H1 (cell line): ENCODE results near the gene ELP4. TPM values are rescaled to one million over a fixed set of nuclear protein-coding genes. Genes with fewer than 3 reads are reported as not detected.

Experiments
- CTCF ChIA-PET: fragments of 300-600 bp; sonication (Branson Sonifier 250); formaldehyde crosslinking; loops from one replicate; lab custom pipeline; 2021; ENCODE audit not compliant: partially characterized antibody; lab: Charles Lee
- POLR2A ChIA-PET: fragments of 300-600 bp; sonication (Branson Sonifier 250); formaldehyde crosslinking; loops from one replicate; lab custom pipeline; 2021; ENCODE audit warnings: inconsistent platforms; ENCODE audit not compliant: partially characterized antibody; lab: Charles Lee
- DNase-seq, 2 experiments: peaks; one replicate each; pipeline versions ENCODE4 v3.0.0 to v3.0.0-alpha.2; 2010 to 2022; ENCODE audit warnings: low spot score in 2 of 2, low read depth in 1 of 2, mixed read lengths in 1 of 2
- FAIRE-seq: peaks from 2 replicates; lab custom pipeline; 2011; peaks lifted over from hg19 to GRCh38; lab: Jason Lieb, UNC
- H2AFZ ChIP-seq: 2 replicates; pipeline ENCODE4 v1.8.1; 2012; ENCODE audit warnings: low read length, inconsistent platforms
- H2AK5ac ChIP-seq: 2 replicates; pipeline ENCODE4 v1.6.1; 2013; ENCODE audit warnings: low read depth, low read length
- H2BK120ac ChIP-seq: replicated peaks from 2 replicates; pipeline ENCODE3; 2013; ENCODE audit warnings: low read depth, low read length, inconsistent platforms
- H2BK12ac ChIP-seq: 2 replicates; pipeline ENCODE4 v1.6.1; 2013; ENCODE audit warnings: low read depth, low read length
- H2BK15ac ChIP-seq: 2 replicates; pipeline ENCODE4 v1.6.1; 2013; ENCODE audit warnings: low read length
- H2BK20ac ChIP-seq: 2 replicates; pipeline ENCODE4 v1.6.1; 2013; ENCODE audit warnings: low read length
- H2BK5ac ChIP-seq: 2 replicates; pipeline ENCODE4 v1.6.1; 2013; ENCODE audit warnings: low read depth, low read length
- H3K14ac ChIP-seq: 2 replicates; pipeline ENCODE4 v1.6.1; 2013; ENCODE audit warnings: inconsistent platforms; ENCODE audit not compliant: insufficient read length
- H3K18ac ChIP-seq: 2 replicates; pipeline ENCODE4 v1.6.1; 2013; ENCODE audit warnings: low read length; ENCODE audit errors: extremely low read depth
- H3K23ac ChIP-seq: 2 replicates; pipeline ENCODE4 v1.6.1; 2013; ENCODE audit warnings: inconsistent platforms; ENCODE audit not compliant: insufficient read length
- H3K23me2 ChIP-seq: 2 replicates; pipeline ENCODE4 v1.6.1; 2013; ENCODE audit warnings: low read depth, low read length
- H3K27ac ChIP-seq: 2 replicates; pipeline ENCODE4 v1.6.1; 2011; ENCODE audit warnings: low read depth, low read length, inconsistent platforms
- H3K27me3 ChIP-seq, 4 experiments: replicated peaks in 1 of 4; 1 replicate in 1 of 4; 2 replicates in 3 of 4; pipeline versions ENCODE4 v1.6.1 to v1.8.1; 2011 to 2013; ENCODE audit warnings: low read length in 3 of 4, mild to moderate bottlenecking in 3 of 4, inconsistent platforms in 2 of 4, mixed read lengths in 2 of 4, moderate library complexity in 1 of 4; ENCODE audit not compliant: control insufficient read depth in 3 of 4, insufficient read depth in 3 of 4; ENCODE audit errors: extremely low read depth in 1 of 4
- H3K36me3 ChIP-seq, 4 experiments: 2 replicates each; pipeline versions ENCODE4 v1.6.1 to v1.8.1; 2011 to 2013; ENCODE audit warnings: mild to moderate bottlenecking in 4 of 4, low read length in 3 of 4, moderate library complexity in 2 of 4, control low read depth in 1 of 4, inconsistent platforms in 1 of 4; ENCODE audit not compliant: insufficient read depth in 4 of 4, control insufficient read depth in 2 of 4
- H3K4ac ChIP-seq: replicated peaks from 2 replicates; pipeline ENCODE3; 2013; ENCODE audit warnings: low read length, low read depth, mixed read lengths, inconsistent platforms; ENCODE audit not compliant: insufficient read length
- H3K4me1 ChIP-seq, 4 experiments: replicated peaks in 1 of 4; 1 replicate in 1 of 4; 2 replicates in 3 of 4; pipeline versions ENCODE4 v1.6.1 to v1.8.1; 2011 to 2013; ENCODE audit warnings: low read length in 3 of 4, inconsistent platforms in 2 of 4, mixed read lengths in 1 of 4; ENCODE audit not compliant: insufficient read depth in 4 of 4, control insufficient read depth in 3 of 4
- H3K4me2 ChIP-seq, 2 experiments: 2 replicates each; pipeline versions ENCODE4 v1.6.1 to v1.8.1; 2011 to 2013; ENCODE audit warnings: low read depth in 2 of 2, low read length in 2 of 2, control low read depth in 1 of 2, inconsistent platforms in 1 of 2, mild to moderate bottlenecking in 1 of 2; ENCODE audit not compliant: insufficient read depth in 1 of 2
- H3K4me3 ChIP-seq, 4 experiments: fragments of 200-600, 300-600 bp in 1 of 4; sonication (generic), shearing (Covaris generic), sonication (Bioruptor Twin) in 1 of 4; 2 replicates each; pipeline versions ENCODE4 v1.5.1 to v1.8.1; 2011 to 2016; ENCODE audit warnings: low read length in 4 of 4, low read depth in 3 of 4, control low read depth in 2 of 4, inconsistent platforms in 2 of 4, mild to moderate bottlenecking in 2 of 4, mixed read lengths in 1 of 4, moderate library complexity in 1 of 4; ENCODE audit not compliant: insufficient read depth in 2 of 4; ENCODE audit errors: extremely low read depth in 1 of 4
- H3K56ac ChIP-seq: replicated peaks from 2 replicates; pipeline ENCODE3; 2013; ENCODE audit warnings: low read depth, mild to moderate bottlenecking, mixed read lengths, low read length, inconsistent platforms; ENCODE audit not compliant: insufficient read length
- H3K79me1 ChIP-seq: 2 replicates; pipeline ENCODE4 v1.6.1; 2013; ENCODE audit warnings: low read depth, low read length, control low read depth
- H3K79me2 ChIP-seq, 2 experiments: 2 replicates each; pipeline versions ENCODE4 v1.6.1 to v1.8.1; 2012 to 2013; ENCODE audit warnings: low read length in 2 of 2, mild to moderate bottlenecking in 2 of 2, inconsistent platforms in 1 of 2; ENCODE audit not compliant: insufficient read depth in 2 of 2, control insufficient read depth in 1 of 2
- H3K9ac ChIP-seq, 4 experiments: replicated peaks in 1 of 4; 1 replicate in 1 of 4; 2 replicates in 3 of 4; pipeline versions ENCODE4 v1.6.1 to v1.8.1; 2011 to 2013; ENCODE audit warnings: low read depth in 3 of 4, low read length in 3 of 4, control low read depth in 2 of 4, mild to moderate bottlenecking in 2 of 4, moderate library complexity in 2 of 4, inconsistent platforms in 1 of 4; ENCODE audit errors: extremely low read depth in 1 of 4
- H3K9me3 ChIP-seq, 2 experiments: 2 replicates each; pipeline versions ENCODE4 v1.6.1 to v1.8.1; 2012 to 2013; ENCODE audit warnings: mild to moderate bottlenecking in 2 of 2, moderate library complexity in 2 of 2, control low read depth in 1 of 2, inconsistent platforms in 1 of 2, low read depth in 1 of 2, low read length in 1 of 2, mixed read lengths in 1 of 2; ENCODE audit not compliant: insufficient read depth in 2 of 2
- H4K20me1 ChIP-seq, 2 experiments: replicated peaks in 1 of 2; 2 replicates each; pipeline versions ENCODE3 to v1.8.1; 2011 to 2013; ENCODE audit warnings: inconsistent platforms in 2 of 2, low read length in 2 of 2, mild to moderate bottlenecking in 1 of 2; ENCODE audit not compliant: insufficient read depth in 2 of 2, control insufficient read depth in 1 of 2
- H4K5ac ChIP-seq: 2 replicates; pipeline ENCODE4 v1.6.1; 2013; ENCODE audit warnings: low read length, low read depth, mixed read lengths, inconsistent platforms; ENCODE audit not compliant: insufficient read length
- H4K8ac ChIP-seq: 2 replicates; pipeline ENCODE4 v1.8.0; 2013; ENCODE audit warnings: mild to moderate bottlenecking, moderate library complexity, low read length, inconsistent platforms; ENCODE audit not compliant: insufficient read depth; ENCODE audit errors: extremely low read depth
- H4K91ac ChIP-seq: replicated peaks from 2 replicates; pipeline ENCODE3; 2013; ENCODE audit warnings: low read length, mixed read lengths, inconsistent platforms; ENCODE audit not compliant: insufficient read length
- CHD1 ChIP-seq: IDR thresholded peaks from 2 replicates; pipeline ENCODE4 v1.6.1; 2012; ENCODE audit warnings: low read depth, low read length, improper control_type of control experiment
- GTF2F1 ChIP-seq: IDR thresholded peaks from 2 replicates; pipeline ENCODE4 v1.6.1; 2012; ENCODE audit warnings: low read depth, low read length, improper control_type of control experiment, borderline replicate concordance
- JUND ChIP-seq: IDR thresholded peaks from 2 replicates; pipeline ENCODE4 v1.6.1; 2011; ENCODE audit warnings: mild to moderate bottlenecking, improper control_type of control experiment, low read length
- NRF1 ChIP-seq: IDR thresholded peaks from 2 replicates; pipeline ENCODE4 v1.6.1; 2011; ENCODE audit warnings: mild to moderate bottlenecking, low read depth, low read length, improper control_type of control experiment
- WGBS, 2 experiments: shearing (Covaris generic) in 1 of 2; methylation state at CpG; one replicate each; pipeline versions ENCODE4 v1.1.6 to v1.1.7; 2013 to 2015; ENCODE audit warnings: low lambda C conversion rate in 2 of 2, mixed read lengths in 2 of 2, inconsistent platforms in 1 of 2, low coverage in 1 of 2, missing lambda C conversion rate in 1 of 2; ENCODE audit not compliant: insufficient replicate concordance in 2 of 2, insufficient coverage in 1 of 2, insufficient read length in 1 of 2; ENCODE audit errors: extremely low coverage in 1 of 2, missing lambda C conversion rate in 1 of 2; 5-methylcytosine and 5-hydroxymethylcytosine counted together
- long read RNA-seq, 2 experiments: library from RNA in 1 of 2; library from capped mRNA in 1 of 2; stranded (forward); transcript quantifications; one replicate each; pipeline ENCODE4 v2.0.0, GENCODE V29; 2021; ENCODE audit warnings: inconsistent platforms in 1 of 2
- polyA minus RNA-seq, 3 experiments: library from RNA; depleted of rRNA, polyadenylated mRNA; stranded (reverse); fragments of >200 nt; gene quantifications; 1 replicate in 2 of 3; 2 replicates in 1 of 3; pipeline ENCODE4 v1.2.3, GENCODE V29; 2011
- polyA plus RNA-seq, 7 experiments: library from polyadenylated mRNA; depleted of rRNA in 3 of 7; stranded (reverse) in 5 of 7; unstranded in 2 of 7; fragments of >200 nt in 5 of 7; fragments of 200-250 nt in 2 of 7; gene quantifications; 1 replicate in 5 of 7; 2 replicates in 1 of 7; 4 replicates in 1 of 7; pipeline versions ENCODE4 v1.2.1 to v1.2.3, GENCODE V29; 2011 to 2013; ENCODE audit warnings: missing spikeins in 2 of 7, mixed read lengths in 2 of 7
- total RNA-seq: library from RNA; stranded (reverse); fragmentation: NEBNext Ultra II Directional; extraction: Animal tissue kit (Norgen Biotek cat#: 25700); gene quantifications from 2 replicates; pipeline ENCODE4 v1.2.1, GENCODE V29; 2021

The ELP4 gene, protein sequence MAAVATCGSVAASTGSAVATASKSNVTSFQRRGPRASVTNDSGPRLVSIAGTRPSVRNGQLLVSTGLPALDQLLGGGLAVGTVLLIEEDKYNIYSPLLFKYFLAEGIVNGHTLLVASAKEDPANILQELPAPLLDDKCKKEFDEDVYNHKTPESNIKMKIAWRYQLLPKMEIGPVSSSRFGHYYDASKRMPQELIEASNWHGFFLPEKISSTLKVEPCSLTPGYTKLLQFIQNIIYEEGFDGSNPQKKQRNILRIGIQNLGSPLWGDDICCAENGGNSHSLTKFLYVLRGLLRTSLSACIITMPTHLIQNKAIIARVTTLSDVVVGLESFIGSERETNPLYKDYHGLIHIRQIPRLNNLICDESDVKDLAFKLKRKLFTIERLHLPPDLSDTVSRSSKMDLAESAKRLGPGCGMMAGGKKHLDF
- total RNA-seq = 18.6 and 19.1 TPM in 2 replicates
- 11.7 and 14.0 TPM in 2 replicates for polyA plus RNA-seq (2011; rRNA removed)
- 16.8 TPM for polyA plus RNA-seq (2011; cell fraction: cytosol; rRNA removed)
- 13.1 TPM for polyA plus RNA-seq (2011; cell fraction: nucleus; rRNA removed)
- 7.7 to 17.7 TPM (median 14.8 TPM) in 4 replicates for polyA plus RNA-seq (2012, experiment 1 of 2)
- 9.4 TPM for polyA plus RNA-seq (2012, experiment 2 of 2)
- polyA plus RNA-seq (2013, experiment 1 of 2) = 15.9 TPM
- 16.7 TPM for polyA plus RNA-seq (2013, experiment 2 of 2)
- 23.0 and 28.7 TPM in 2 replicates for polyA minus RNA-seq (2011; rRNA and poly(A)+ RNA removed)
- polyA minus RNA-seq (2011; cell fraction: cytosol; rRNA and poly(A)+ RNA removed) = 13.6 TPM
- 89.0 TPM for polyA minus RNA-seq (2011; cell fraction: nucleus; rRNA and poly(A)+ RNA removed)
- long read RNA-seq, experiment 1, full-length matches to known transcripts = 1 of 16 reads
- long read RNA-seq, experiment 1, partial matches to known transcripts = 3 of 16 reads
- long read RNA-seq, experiment 1, other reads (novel, unspliced or antisense) = 12 of 16 reads
- long read RNA-seq, experiment 2, full-length matches to known transcripts = 41 of 49 reads
- long read RNA-seq, experiment 2, partial matches to known transcripts = 6 of 49 reads
- long read RNA-seq, experiment 2, other reads (novel, unspliced or antisense) = 2 of 49 reads

DNA sequence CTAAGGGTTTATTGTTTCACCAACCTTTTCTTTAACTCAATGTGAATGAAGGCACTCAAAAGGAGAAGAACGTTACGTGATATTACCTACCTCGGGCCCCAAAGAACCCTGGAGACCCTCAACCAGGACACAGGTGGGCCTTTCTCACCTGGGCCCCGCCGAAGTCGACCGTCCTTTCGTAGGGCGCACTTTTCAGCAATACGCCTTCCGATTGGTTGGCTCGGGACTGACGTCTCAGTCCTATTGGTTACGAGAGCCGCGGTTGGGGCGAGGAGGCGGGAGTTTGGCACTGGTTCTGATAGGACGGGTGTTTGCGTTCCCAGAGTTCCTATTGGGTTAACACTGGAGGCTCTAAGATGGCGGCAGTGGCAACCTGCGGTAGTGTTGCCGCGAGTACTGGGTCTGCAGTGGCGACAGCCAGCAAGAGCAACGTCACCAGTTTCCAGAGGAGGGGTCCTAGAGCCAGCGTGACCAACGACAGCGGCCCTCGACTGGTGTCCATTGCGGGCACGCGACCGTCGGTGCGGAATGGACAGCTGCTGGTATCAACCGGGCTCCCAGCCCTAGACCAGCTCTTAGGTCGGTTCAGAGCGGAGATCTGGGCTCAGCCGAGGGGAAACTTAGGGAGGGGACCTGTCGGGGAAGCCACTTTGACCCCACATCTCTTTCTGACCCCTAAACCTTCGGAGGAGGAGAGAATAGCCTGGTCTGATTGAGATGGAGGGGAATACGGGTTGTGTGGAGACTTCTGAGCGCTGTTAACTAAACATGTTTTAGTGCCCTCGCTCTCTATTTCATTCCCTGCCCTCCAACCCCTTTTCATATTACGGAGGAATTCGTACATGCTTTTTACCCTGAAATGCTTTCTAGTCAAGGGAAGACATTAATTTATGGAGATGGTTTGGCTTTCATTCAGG lies at the start of gene ELP4, which contains the start of gene IMMP1L:
ELP4 (plus strand) TSS at position 339 of the 917 bp plus-strand sequence; CDS start at position 357, 18 bp downstream.
IMMP1L (minus strand) TSS at position 194 of the 917 bp plus-strand sequence. CDS start 46,346 bp downstream, outside the sequence.
- H3K27me3 ChIP-seq = no peaks in the 10 kb centered on the region
- no peak for TF ChIP-seq GTF2F1
- no peak for TF ChIP-seq NRF1
- TF ChIP-seq CHD1 = no peak
- TF ChIP-seq JUND = 0 out of 2 replicates have a peak, but pooled peaks have one; percentile 3

More for the DNA sequence above, at the start of gene ELP4, which contains the start of gene IMMP1L:
- no peak within 1 kb of the TSS; the same call in 1 of the 2 replicates for H3K18ac ChIP-seq
- H4K91ac ChIP-seq = no peak within 1 kb of the TSS
- peak within 1 kb of the TSS; percentile 92 for H2AFZ ChIP-seq
- H3K79me2 ChIP-seq = peaks cover 0 to 71% of the 10 kb centered on the region in 2 experiments; a peak in 3 of 4 replicates
- no peak within 1 kb of the TSS for H3K23ac ChIP-seq
- no peak within 1 kb of the TSS for H3K4ac ChIP-seq
- peak within 1 kb of the TSS; percentile 80 for H3K27ac ChIP-seq
- H3K4me1 ChIP-seq = no peaks in the 10 kb centered on the region; a peak in 1 of 7 replicates
- no peaks in the 10 kb centered on the region for H3K23me2 ChIP-seq
- no peak within 1 kb of the TSS for H2BK15ac ChIP-seq
- H2AK5ac ChIP-seq = no peak within 1 kb of the TSS
- peak within 1 kb of the TSS; percentile 82 to 98 (median 86) for H3K4me3 ChIP-seq
- H2BK120ac ChIP-seq = no peak within 1 kb of the TSS
- no peak within 1 kb of the TSS for H2BK20ac ChIP-seq
- peaks cover 0 to 3% of the 10 kb centered on the region in 2 experiments for H4K20me1 ChIP-seq
- ChIA-PET POLR2A (interaction anchor here (0.6 to 1.0 kb wide), 3 partner anchors 18 to 1560 kb away, joined by 3 to 5 read pairs (median 3); no protein-coding TSS in a partner anchor), CTCF (interaction anchor here (1.2 kb wide), 1 partner anchor 403 kb away, joined by 3 read pairs; no protein-coding TSS in a partner anchor)
- no peak within 1 kb of the TSS for H3K56ac ChIP-seq
- DNase-seq (peak; percentile 91 to 94), FAIRE-seq (peak; percentile 88)
- H3K9ac ChIP-seq = peak within 1 kb of the TSS; percentile 85 to 88 (median 86)
- H3K9me3 ChIP-seq = no peaks in the 10 kb centered on the region
- H4K8ac ChIP-seq = peak within 1 kb of the TSS; percentile 75; the same call in 1 of the 2 replicates
- no peak within 1 kb of the TSS for H2BK12ac ChIP-seq
- WGBS, 2 experiments = 1% methylated on average over 45 of the region's 47 CpGs; no CpG with 5 or more reads in 1 of the 2 experiments
- peak within 1 kb of the TSS; percentile 70 to 79 for H3K4me2 ChIP-seq
- H3K36me3 ChIP-seq = peaks cover 0 to 4% (median 3%) of the 10 kb centered on the region in 4 experiments; a peak in 3 of 8 replicates
- no peak within 1 kb of the TSS for H3K14ac ChIP-seq
- H2BK5ac ChIP-seq = peak within 1 kb of the TSS; percentile 28
- H4K5ac ChIP-seq = peak within 1 kb of the TSS; percentile 57
- H3K79me1 ChIP-seq = no peaks in the 10 kb centered on the region
